Suprapubic skin (tissue), 4 donors: ENCODE data around the gene PAPSS2. TPM values are rescaled to one million over a fixed set of nuclear protein-coding genes. Genes with fewer than 3 reads are reported as not detected.

Experiments
- DNase-seq, 2 donors: peaks; one replicate each; pipeline ENCODE4 v3.0.0-alpha.2; 2019; ENCODE audit warnings: low spot score in 2 of 2
- H3K27ac ChIP-seq: fragments of 200-600 bp; sonication (generic); one replicate; pipeline ENCODE4 v1.5.1; 2019
- H3K27me3 ChIP-seq: fragments of 200-600 bp; sonication (generic); one replicate; pipeline ENCODE4 v1.5.1; 2019
- H3K36me3 ChIP-seq: fragments of 200-600 bp; sonication (generic); one replicate; pipeline ENCODE4 v1.5.1; 2019
- H3K4me1 ChIP-seq: fragments of 200-600 bp; sonication (generic); one replicate; pipeline ENCODE4 v1.5.1; 2019
- H3K4me3 ChIP-seq: fragments of 200-600 bp; sonication (generic); one replicate; pipeline ENCODE4 v1.5.1; 2019; ENCODE audit warnings: mild to moderate bottlenecking
- H3K9me3 ChIP-seq: fragments of 200-600 bp; sonication (generic); one replicate; pipeline ENCODE4 v1.5.1; 2019
- EP300 ChIP-seq: sonication (generic); formaldehyde crosslinking; IDR thresholded peaks from one replicate; pipeline ENCODE4 v1.6.1; 2017; ENCODE audit warnings: antibody characterized with exemption
- POLR2A ChIP-seq, 2 donors: fragments of 450-650 bp; IDR thresholded peaks; one replicate each; pipeline ENCODE4 v1.6.1; 2017; ENCODE audit warnings: antibody characterized with exemption in 2 of 2, mild to moderate bottlenecking in 2 of 2, moderate library complexity in 2 of 2
- POLR2AphosphoS5 ChIP-seq, 3 donors: sonication (generic); formaldehyde crosslinking; IDR thresholded peaks; one replicate each; pipeline ENCODE4 v1.6.1; 2017; ENCODE audit warnings: antibody characterized with exemption in 3 of 3
- WGBS: methylation state at CpG from one replicate; pipeline ENCODE4 v1.1.5; 2018; 5-methylcytosine and 5-hydroxymethylcytosine counted together
- total RNA-seq, 4 donors: library from RNA; depleted of rRNA; stranded (reverse); fragments of >200 nt; gene quantifications; one replicate each; pipeline ENCODE4 v1.1.0, GENCODE V29; 2016
- TF ChIP-seq, protein P1 (sequence below), 2 donors: fragments of 200-600 bp in 1 of 2; fragments of 450-650 bp in 1 of 2; sonication (generic) in 1 of 2; IDR thresholded peaks; one replicate each; pipeline ENCODE4 v1.5.1; 2016 to 2019; ENCODE audit warnings: antibody characterized with exemption in 2 of 2, mild to moderate bottlenecking in 1 of 2, moderate library complexity in 1 of 2

PAPSS2 gene
- total RNA-seq, 4 donors from 2014 or later = 2.4 to 5.6 (median 3.4) TPM

DNA sequence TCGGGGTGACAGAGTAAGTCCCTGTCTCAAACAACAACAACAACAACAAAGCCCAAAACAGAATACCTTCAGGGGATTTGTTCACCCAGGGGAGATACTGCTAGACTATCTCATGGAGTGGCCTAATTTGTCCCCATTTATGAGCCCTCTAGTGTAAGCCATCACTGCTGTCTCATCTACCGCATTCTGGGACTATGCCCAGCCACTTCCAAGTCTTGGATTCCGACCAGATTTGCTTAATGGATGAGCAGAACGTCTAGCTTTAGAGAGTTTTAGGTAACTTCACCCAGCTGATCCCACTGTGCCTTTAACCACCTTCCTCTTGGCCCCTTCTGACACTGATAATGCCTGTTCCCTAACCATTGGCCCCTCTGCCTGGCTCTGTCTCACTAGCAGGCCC is 47.1 kb downstream of the PAPSS2 start:
- H3K36me3 ChIP-seq = no peaks in the 10 kb centered on the region
- no peak for DNase-seq
- no peaks in the 10 kb centered on the region for H3K4me1 ChIP-seq
- no peaks in the 10 kb centered on the region for H3K9me3 ChIP-seq
- no peak overlapping the region for H3K4me3 ChIP-seq
- H3K27me3 ChIP-seq = no peaks in the 10 kb centered on the region
- no peak overlapping the region for H3K27ac ChIP-seq
- TF ChIP-seq POLR2A (IDR thresholded peaks at IDR 0.05) = no peak
- no peak for TF ChIP-seq EP300
- TF ChIP-seq, protein P1, sequence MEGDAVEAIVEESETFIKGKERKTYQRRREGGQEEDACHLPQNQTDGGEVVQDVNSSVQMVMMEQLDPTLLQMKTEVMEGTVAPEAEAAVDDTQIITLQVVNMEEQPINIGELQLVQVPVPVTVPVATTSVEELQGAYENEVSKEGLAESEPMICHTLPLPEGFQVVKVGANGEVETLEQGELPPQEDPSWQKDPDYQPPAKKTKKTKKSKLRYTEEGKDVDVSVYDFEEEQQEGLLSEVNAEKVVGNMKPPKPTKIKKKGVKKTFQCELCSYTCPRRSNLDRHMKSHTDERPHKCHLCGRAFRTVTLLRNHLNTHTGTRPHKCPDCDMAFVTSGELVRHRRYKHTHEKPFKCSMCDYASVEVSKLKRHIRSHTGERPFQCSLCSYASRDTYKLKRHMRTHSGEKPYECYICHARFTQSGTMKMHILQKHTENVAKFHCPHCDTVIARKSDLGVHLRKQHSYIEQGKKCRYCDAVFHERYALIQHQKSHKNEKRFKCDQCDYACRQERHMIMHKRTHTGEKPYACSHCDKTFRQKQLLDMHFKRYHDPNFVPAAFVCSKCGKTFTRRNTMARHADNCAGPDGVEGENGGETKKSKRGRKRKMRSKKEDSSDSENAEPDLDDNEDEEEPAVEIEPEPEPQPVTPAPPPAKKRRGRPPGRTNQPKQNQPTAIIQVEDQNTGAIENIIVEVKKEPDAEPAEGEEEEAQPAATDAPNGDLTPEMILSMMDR (IDR thresholded peaks at IDR 0.05) = no peak
- no peak for TF ChIP-seq POLR2AphosphoS5 (IDR thresholded peaks at IDR 0.05)
- 90% methylated on average over 4 of the region's 4 CpGs for WGBS

DNA sequence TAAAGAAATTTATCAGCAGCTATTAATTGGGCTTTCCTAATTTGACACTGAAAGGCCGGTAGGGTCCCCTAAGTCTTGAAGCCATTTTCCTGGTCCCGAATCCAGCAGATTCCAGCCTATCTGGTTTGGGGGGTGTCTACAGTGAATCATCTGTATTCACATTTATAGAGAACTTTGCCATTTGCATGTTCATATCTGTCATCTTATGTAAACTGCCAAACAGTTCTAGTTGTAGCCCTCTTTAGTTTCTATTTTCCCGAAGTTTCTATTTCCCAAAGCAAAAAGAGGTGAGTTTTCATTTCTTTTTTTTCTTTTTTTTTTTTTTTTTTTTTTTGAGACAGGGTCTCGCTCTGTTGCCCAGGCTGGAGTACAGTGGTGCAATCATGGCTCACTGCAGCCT is 47.6 kb downstream of the PAPSS2 start:
- WGBS = 93% methylated on average over 4 of the region's 4 CpGs
- no peaks in the 10 kb centered on the region for H3K36me3 ChIP-seq
- H3K4me3 ChIP-seq = no peak overlapping the region
- no peak overlapping the region for H3K27ac ChIP-seq
- no peaks in the 10 kb centered on the region for H3K27me3 ChIP-seq
- no peak for TF ChIP-seq EP300
- no peaks in the 10 kb centered on the region for H3K9me3 ChIP-seq
- no peak for DNase-seq
- no peaks in the 10 kb centered on the region for H3K4me1 ChIP-seq

GRCh38 chr10:87712913-87713616 is 53.4 kb downstream of the PAPSS2 start:
- 86% methylated on average over 11 of the region's 11 CpGs for WGBS

DNA sequence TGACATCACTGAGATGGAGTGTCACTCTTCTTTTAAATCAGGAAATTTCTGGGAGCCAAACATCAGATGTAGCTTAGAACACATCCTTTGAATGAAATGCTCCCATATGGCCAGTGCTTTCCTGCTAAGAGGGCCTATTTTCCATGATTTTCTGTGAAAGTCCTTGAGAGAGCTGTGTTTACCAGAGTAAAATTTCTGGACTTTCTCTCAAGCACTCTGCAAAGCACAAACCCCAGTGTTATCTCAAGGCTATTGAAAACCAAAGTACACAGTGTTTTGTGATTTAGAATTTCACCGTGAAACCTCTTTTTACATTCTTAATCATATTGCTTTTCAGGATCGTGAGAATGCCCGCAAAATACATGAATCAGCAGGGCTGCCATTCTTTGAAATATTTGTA is 54.0 kb downstream of the PAPSS2 start:
- DNase-seq = no peak
- TF ChIP-seq EP300 (no peak), POLR2A (IDR thresholded peaks at IDR 0.05) (no peak), POLR2AphosphoS5 (IDR thresholded peaks at IDR 0.05) (no peak)
- TF ChIP-seq, protein P1 (IDR thresholded peaks at IDR 0.05) = no peak
- no peak overlapping the region for H3K27ac ChIP-seq
- no peak overlapping the region for H3K4me3 ChIP-seq
- no peaks in the 10 kb centered on the region for H3K36me3 ChIP-seq
- peaks cover 5% of the 10 kb centered on the region for H3K4me1 ChIP-seq
- WGBS = 94% methylated on average over 3 of the region's 3 CpGs
- no peaks in the 10 kb centered on the region for H3K9me3 ChIP-seq
- no peaks in the 10 kb centered on the region for H3K27me3 ChIP-seq

More at GRCh38 chr10:87712913-87713616, 53.4 kb downstream of the PAPSS2 start:
- no peak for DNase-seq
- Histone ChIP-seq H3K27me3 (no peaks in the 10 kb centered on the region), H3K36me3 (no peaks in the 10 kb centered on the region), H3K9me3 (no peaks in the 10 kb centered on the region), H3K4me3 (no peak overlapping the region), H3K27ac (no peak overlapping the region), H3K4me1 (peaks cover 5% of the 10 kb centered on the region)
- no peak for TF ChIP-seq POLR2AphosphoS5 (IDR thresholded peaks at IDR 0.05)
- no peak for TF ChIP-seq POLR2A (IDR thresholded peaks at IDR 0.05)
- no peak for TF ChIP-seq EP300
- TF ChIP-seq, protein P1 (IDR thresholded peaks at IDR 0.05) = no peak

- H3K9me3 ChIP-seq = no peaks in the 10 kb centered on the region
- no peak for DNase-seq
- no peak overlapping the region for H3K4me3 ChIP-seq
- WGBS = 77% methylated on average over 3 of the region's 3 CpGs
- H3K4me1 ChIP-seq = peaks cover 5% of the 10 kb centered on the region
- H3K36me3 ChIP-seq = no peaks in the 10 kb centered on the region
- no peak overlapping the region for H3K27ac ChIP-seq
- no peak for TF ChIP-seq EP300
- TF ChIP-seq POLR2A (IDR thresholded peaks at IDR 0.05) = no peak
- TF ChIP-seq POLR2AphosphoS5 (IDR thresholded peaks at IDR 0.05) = no peak
- TF ChIP-seq, protein P1 (IDR thresholded peaks at IDR 0.05) = no peak
- no peaks in the 10 kb centered on the region for H3K27me3 ChIP-seq
Measured at GRCh38 chr10:87715552-87716347, 56.1 kb downstream of the PAPSS2 start.
